GM12864 (cell line): ENCODE measurements around the gene IFT74.

Experiments
- DNase-seq: peaks from one replicate; pipeline ENCODE4 v3.0.0-alpha.2; 2011; ENCODE audit warnings: low read depth
- H3K4me3 ChIP-seq: 2 replicates; pipeline ENCODE4 v1.5.1; 2011; ENCODE audit warnings: mild to moderate bottlenecking, low read depth, low read length, control low read depth
- TF ChIP-seq, protein P1 (sequence below): IDR thresholded peaks from 2 replicates; pipeline ENCODE4 v1.5.1; 2011; ENCODE audit warnings: low read depth, mild to moderate bottlenecking, moderate library complexity, low read length, control low read depth, inconsistent platforms; ENCODE audit errors: missing control alignments

IFT74 gene

DNA sequence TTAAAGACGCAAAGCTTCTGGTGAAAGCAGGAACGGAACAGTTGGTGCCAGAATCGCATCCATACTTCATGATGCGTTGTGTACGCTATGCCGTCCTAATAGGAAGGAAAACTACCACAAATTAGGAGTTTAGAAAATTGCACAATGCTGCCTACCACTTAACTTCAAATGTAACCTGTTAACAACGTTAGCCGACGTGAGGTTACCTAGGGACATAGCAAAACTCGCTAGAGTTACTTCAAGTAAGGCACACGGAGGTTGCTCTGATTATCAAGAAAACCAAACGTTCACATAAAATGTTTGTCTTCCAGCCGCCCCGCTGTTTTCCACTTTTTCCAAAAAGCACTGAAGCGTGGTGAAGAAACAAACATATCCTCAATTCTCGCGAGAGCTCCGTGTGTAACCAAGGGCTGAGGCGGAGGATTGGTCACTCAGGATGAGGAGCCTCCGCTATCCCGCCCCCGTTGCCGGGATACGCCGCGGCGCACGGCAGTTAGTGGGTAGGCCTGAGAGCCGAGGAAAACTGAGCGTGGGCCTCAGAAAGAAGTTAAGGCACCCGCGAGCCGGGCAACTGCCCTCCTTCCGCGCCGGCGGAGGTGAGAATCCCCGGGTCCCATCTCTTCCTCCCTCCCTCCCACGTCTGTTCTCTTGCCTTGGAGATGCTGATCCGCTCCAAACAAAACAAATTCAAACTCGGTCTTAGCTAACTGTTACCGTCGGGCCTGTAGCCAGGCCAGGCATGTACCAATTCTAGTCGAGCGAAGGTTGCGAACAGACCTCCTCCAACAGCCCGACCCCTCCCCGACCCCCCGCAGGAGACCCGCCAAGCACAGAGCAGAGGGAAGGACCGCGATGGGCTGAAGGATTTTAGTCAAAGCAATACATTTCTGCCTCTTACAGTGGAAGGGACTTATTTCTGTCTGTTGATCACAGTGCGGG is at the start of gene IFT74:
Gene IFT74 (plus strand): TSS at position 492 of the 939 bp plus-strand sequence. CDS start 5,556 bp downstream, outside the sequence.
- H3K4me3 ChIP-seq, result peak within 1 kb of the TSS; percentile 57
- TF ChIP-seq, protein P1, sequence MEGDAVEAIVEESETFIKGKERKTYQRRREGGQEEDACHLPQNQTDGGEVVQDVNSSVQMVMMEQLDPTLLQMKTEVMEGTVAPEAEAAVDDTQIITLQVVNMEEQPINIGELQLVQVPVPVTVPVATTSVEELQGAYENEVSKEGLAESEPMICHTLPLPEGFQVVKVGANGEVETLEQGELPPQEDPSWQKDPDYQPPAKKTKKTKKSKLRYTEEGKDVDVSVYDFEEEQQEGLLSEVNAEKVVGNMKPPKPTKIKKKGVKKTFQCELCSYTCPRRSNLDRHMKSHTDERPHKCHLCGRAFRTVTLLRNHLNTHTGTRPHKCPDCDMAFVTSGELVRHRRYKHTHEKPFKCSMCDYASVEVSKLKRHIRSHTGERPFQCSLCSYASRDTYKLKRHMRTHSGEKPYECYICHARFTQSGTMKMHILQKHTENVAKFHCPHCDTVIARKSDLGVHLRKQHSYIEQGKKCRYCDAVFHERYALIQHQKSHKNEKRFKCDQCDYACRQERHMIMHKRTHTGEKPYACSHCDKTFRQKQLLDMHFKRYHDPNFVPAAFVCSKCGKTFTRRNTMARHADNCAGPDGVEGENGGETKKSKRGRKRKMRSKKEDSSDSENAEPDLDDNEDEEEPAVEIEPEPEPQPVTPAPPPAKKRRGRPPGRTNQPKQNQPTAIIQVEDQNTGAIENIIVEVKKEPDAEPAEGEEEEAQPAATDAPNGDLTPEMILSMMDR, result no peak
- peak; percentile 91 for DNase-seq

DNA sequence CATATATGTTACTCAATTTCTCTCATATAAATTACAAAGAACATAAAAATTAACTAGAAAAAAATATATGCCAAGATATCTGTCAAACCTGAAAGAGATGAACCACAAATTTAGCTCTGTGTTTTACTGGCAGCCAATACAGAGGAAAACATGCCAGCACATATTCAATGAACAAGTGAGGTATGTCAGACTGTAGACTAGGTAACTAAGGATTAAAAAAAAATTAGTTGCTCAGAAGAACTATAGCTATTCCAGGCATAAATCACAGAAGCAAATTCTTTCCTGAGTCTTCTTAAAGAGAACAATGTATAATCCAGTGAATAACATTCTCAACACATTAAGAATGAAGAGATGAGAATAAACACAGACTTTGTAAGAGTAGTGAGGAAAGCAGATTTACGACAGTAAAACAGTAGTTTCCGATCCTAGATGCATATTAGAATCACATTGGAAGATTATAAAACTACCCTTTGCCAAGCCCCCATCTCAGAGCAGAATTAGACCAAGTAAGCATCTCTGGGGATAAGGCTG is 43.0 kb upstream of the IFT74 start:
- TF ChIP-seq, protein P1, result no peak
- no peak for DNase-seq

DNA sequence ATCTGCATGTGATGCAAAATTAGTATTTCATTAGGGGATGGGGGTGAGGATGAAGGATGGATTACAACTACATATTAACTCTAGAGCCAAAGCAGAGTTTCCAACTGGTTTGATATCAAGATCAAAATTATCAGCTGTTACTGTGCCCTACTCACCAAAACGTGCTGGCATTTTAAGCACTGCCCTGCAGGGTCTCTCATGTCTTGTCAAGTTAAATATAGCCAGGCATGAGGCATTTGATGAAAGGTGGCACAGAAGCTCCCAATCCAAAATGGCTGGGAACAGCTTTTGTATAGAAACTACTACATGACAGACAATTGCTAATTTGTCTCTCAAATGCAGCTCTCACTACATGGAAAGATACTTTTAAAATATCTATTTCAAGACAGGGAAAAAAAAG is 36.5 kb upstream of the IFT74 start:
- TF ChIP-seq, protein P1, result no peak
- DNase-seq, result no peak
- H3K4me3 ChIP-seq, result no peak overlapping the region

More for the DNA sequence above, 43.0 kb upstream of the IFT74 start:
- no peak overlapping the region for H3K4me3 ChIP-seq

DNA sequence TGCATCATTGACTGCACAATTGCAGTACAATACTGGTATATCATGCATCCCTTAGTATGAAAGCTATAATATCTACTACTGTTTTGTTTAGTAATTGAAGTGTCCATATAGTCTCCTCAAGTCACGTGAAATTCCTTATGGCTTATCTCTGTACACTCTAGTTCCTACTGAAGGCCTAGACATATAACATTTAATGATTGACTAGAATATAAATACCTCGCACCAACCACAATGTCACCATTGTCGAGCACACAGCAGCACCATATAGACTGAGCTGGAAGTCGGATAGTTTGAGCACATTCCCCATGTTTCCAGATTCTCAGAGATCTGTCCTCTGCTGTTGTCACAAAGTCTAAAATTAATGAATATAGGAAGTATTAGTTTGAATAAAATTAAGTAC is 30.6 kb upstream of the IFT74 start:
- TF ChIP-seq, protein P1, result no peak
- H3K4me3 ChIP-seq, result no peak overlapping the region
- DNase-seq, result no peak

DNA sequence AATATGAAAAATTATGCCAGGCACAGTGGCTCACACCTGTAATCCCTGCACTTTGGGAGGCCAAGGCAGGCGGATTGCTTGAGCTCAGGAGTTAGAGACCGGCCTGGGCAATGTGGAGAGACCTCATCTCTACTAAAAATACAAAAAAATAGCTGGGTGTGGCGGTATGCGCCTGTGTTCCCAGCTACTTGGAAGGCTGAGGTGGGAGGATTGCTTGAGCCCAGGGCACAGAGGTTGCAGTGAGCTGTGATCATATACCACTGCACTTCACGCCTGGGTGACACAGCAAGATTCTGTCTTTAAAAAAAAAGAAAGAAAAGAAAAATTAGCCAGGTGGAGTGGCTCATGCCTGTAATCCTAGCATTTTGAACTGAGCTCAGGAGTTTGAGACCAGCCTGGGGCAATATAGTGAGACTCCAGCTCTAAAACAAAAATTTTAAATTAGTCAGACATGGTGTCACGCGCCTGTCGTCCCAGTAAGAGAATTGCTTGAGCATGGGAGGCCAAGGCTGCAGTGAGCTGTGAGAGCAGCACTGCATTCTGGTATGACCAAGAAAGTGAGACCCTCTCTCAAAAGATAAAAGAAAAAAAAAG is 27.2 kb upstream of the IFT74 start:
- DNase-seq, result no peak
- TF ChIP-seq, protein P1, result no peak
- no peak overlapping the region for H3K4me3 ChIP-seq

DNA sequence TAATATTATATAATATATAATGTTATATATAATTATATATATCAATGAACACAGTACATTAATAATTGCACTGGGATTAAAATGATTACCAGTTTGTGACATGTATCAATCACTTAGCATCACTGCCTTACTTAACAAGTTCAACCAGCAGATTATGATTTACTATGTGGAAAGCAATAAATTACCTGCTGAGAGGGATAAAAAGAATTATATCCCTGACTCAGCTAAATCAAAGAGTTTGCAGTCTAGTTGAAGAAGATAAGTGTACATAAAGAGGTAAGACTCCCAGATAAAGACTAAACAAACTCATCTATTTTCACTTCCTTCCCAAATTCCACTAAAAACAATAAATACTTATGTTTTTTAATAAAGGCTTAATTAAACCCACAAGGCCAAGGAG is 20.4 kb upstream of the IFT74 start:
- no peak for DNase-seq
- TF ChIP-seq, protein P1, result no peak
- no peak overlapping the region for H3K4me3 ChIP-seq
